HG02981 (cell line): ENCODE data around the gene BEST1.
"Not testable (repeated sequence)": the region's sequence is repeated elsewhere in the genome, so short reads cannot be mapped to it uniquely, and the experiment has no call there.

Source experiments
- ATAC-seq: cut with Tn5 transposase; IDR thresholded peaks from one replicate; pipeline ENCODE4 v1.9.1; 2021; ENCODE audit warnings: mild to moderate bottlenecking, moderate library complexity; ENCODE audit not compliant: unreplicated experiment

Gene BEST1

GRCh38 chr11:61946894-61947293 lies 3.3 kb upstream of the BEST1 start:
- no peak for ATAC-seq

- ATAC-seq: no peak
These were observed 2.5 kb upstream of the BEST1 start for GRCh38 chr11:61947486-61948210.

GRCh38 chr11:61948505-61948904 lies 1.6 kb upstream of the BEST1 start:
- no peak for ATAC-seq

GRCh38 chr11:61949169-61950034 lies 749 bp upstream of the BEST1 start:
- ATAC-seq: no peak

GRCh38 chr11:61951484-61952135 lies 1.5 kb downstream of the BEST1 start:
- no peak for ATAC-seq

- ATAC-seq: no peak
These were observed 2.7 kb downstream of the BEST1 start for GRCh38 chr11:61952882-61953281.

GRCh38 chr11:61953632-61954031 lies 3.5 kb downstream of the BEST1 start:
- ATAC-seq: not testable (repeated sequence)

GRCh38 chr11:61954106-61954850 lies 4.1 kb downstream of the BEST1 start:
- no peak for ATAC-seq

- no peak for ATAC-seq
These were observed 4.8 kb downstream of the BEST1 start for GRCh38 chr11:61954851-61955421.

- ATAC-seq: no peak
These were observed 5.4 kb downstream of the BEST1 start for GRCh38 chr11:61955422-61956135.

- ATAC-seq: no peak
These were observed 6.3 kb downstream of the BEST1 start for GRCh38 chr11:61956191-61957020.

GRCh38 chr11:61957021-61957770 lies 7.0 kb downstream of the BEST1 start:
- ATAC-seq: no peak

GRCh38 chr11:61958590-61958989 lies 8.4 kb downstream of the BEST1 start:
- no peak for ATAC-seq

- no peak for ATAC-seq
These were observed 9.0 kb downstream of the BEST1 start for GRCh38 chr11:61959114-61959513.

GRCh38 chr11:61959678-61960077 lies 9.5 kb downstream of the BEST1 start:
- ATAC-seq: no peak

GRCh38 chr11:61960532-61960931 lies 10.4 kb downstream of the BEST1 start:
- no peak for ATAC-seq

GRCh38 chr11:61961570-61962212 lies 11.5 kb downstream of the BEST1 start:
- ATAC-seq: no peak
